ENCODE results near the gene FANCM. TPM values are rescaled to one million over a fixed set of nuclear protein-coding genes. Genes with fewer than 3 reads are reported as not detected.

The FANCM gene
- total RNA-seq, 4 donors from 2014 or later: 0.75 to 6.2 (median 4.5) TPM

GRCh38 chr14:45247427-45247826 lies 111.7 kb downstream of the FANCM start:
- no peak for DNase-seq
- Histone ChIP-seq H3K27me3 (no peaks in the 10 kb centered on the region), H3K27ac (no peak overlapping the region), H3K36me3 (no peaks in the 10 kb centered on the region), H3K9me3 (no peaks in the 10 kb centered on the region), H3K4me1 (peaks cover 5 to 37% (median 11%) of the 10 kb centered on the region in 4 donors), H3K4me3 (no peak overlapping the region)
- intact Hi-C loops (cut with DNase I; ENCODE audit: low total_unique reads): no loop called here
- 92 to 100% methylated on average over 1 of the region's 1 CpG for WGBS, 2 donors (ENCODE audit: low coverage in 1 of 2)
- TF ChIP-seq POLR2AphosphoS5 (IDR thresholded peaks at IDR 0.05) (no peak), POLR2A (IDR thresholded peaks at IDR 0.05) (no peak), EP300 (IDR thresholded peaks at IDR 0.05; ENCODE audit: low read depth) (no peak), CTCF (IDR thresholded peaks at IDR 0.05) (no peak)
- in situ Hi-C loops (cut with MboI; ENCODE audit: low pct_ligation_motif_present in 1 of 4, low pct_unique_long_range_greater_than_20kb in 1 of 4, low sequenced_read_pairs in 3 of 4): no loop called here

- in situ Hi-C loops (cut with MboI; ENCODE audit: low pct_ligation_motif_present in 1 of 4, low pct_unique_long_range_greater_than_20kb in 1 of 4, low sequenced_read_pairs in 3 of 4): loop anchor here in 2 of 4 donors (25.0 kb wide), 1 partner anchor 338 kb away; no protein-coding TSS in a partner anchor
- no peak for DNase-seq
- H3K27ac ChIP-seq: peak overlapping the region; percentile 66 to 93 (median 90)
- TF ChIP-seq EP300 (IDR thresholded peaks at IDR 0.05; ENCODE audit: low read depth) (no peak), POLR2AphosphoS5 (IDR thresholded peaks at IDR 0.05) (peak in 2 of 3 donors; percentile 17 to 28)
- H3K36me3 ChIP-seq: no peaks in the 10 kb centered on the region
- intact Hi-C loops (cut with DNase I; ENCODE audit: low total_unique reads): no loop called here
- peak overlapping the region in 1 of 4 donors; percentile 89 for H3K4me3 ChIP-seq
- 38 to 45% methylated on average over 5 of the region's 5 CpGs for WGBS, 2 donors (ENCODE audit: low coverage in 1 of 2)
- H3K9me3 ChIP-seq: no peaks in the 10 kb centered on the region
- H3K4me1 ChIP-seq: peaks cover 5 to 37% (median 13%) of the 10 kb centered on the region in 4 donors
- H3K27me3 ChIP-seq: no peaks in the 10 kb centered on the region
Observed at GRCh38 chr14:45249856-45250575, 114.3 kb downstream of the FANCM start.

Small RNA genes lying within 50 kb of the gene (small RNA-seq; reads per million reads assigned to genes)
- gene RF00151 (0 to 0.24 (median 0) reads per million in 4 donors), gene SNORD127 (1,604 to 9,169 (median 2,542) reads per million in 4 donors)

Other genes starting within 250 kb of the FANCM start
- gene KLHL28, start 174.0 kb upstream of the FANCM start, total RNA-seq: 10 to 100 TPM in 3 of 4 donors, under 1 TPM in 1; 1.00 to 22.1 (median 15.3) TPM
- gene TOGARAM1, start 173.7 kb upstream of the FANCM start, total RNA-seq: 10 to 100 TPM; 13.5 to 23.6 (median 17.9) TPM
- gene PRPF39, start 51.8 kb upstream of the FANCM start, total RNA-seq: 100 to 1,000 TPM in 1 of 4 donors, 10 to 100 TPM in 3; 13.5 to 239 (median 37.9) TPM
- gene FKBP3, start 1.4 kb upstream of the FANCM start, total RNA-seq: 10 to 100 TPM in 3 of 4 donors, 1 to 10 TPM in 1; 3.7 to 47.8 (median 27.7) TPM
- 10 to 100 TPM; 23.5 to 61.7 (median 38.4) TPM for gene MIS18BP1, start 117.3 kb downstream of the FANCM start, total RNA-seq